Right atrium auricular region (tissue), 2 donors: Measurements from ENCODE around the gene MARCHF5. TPM values are rescaled to one million over a fixed set of nuclear protein-coding genes. Genes with fewer than 3 reads are reported as not detected.

Source experiments
- total RNA-seq, 2 donors: library from RNA; depleted of rRNA; stranded (reverse); fragments of >200 nt; gene quantifications; one replicate each; pipeline ENCODE4 v1.1.0, GENCODE V29; 2016

The MARCHF5 gene
- total RNA-seq, 2 donors from 2014 or later = 8.5 to 11.6 TPM

Other genes starting within 250 kb of the MARCHF5 start
- gene CPEB3, start 89 bp upstream of the MARCHF5 start, total RNA-seq = 10 to 100 TPM in 1 of 2 donors, 1 to 10 TPM in 1; 6.9 to 11.4 TPM